HepG2 (cell line): Measurements from ENCODE around the gene ATF1. TPM values are rescaled to one million over a fixed set of nuclear protein-coding genes. Genes with fewer than 3 reads are reported as not detected.

Source experiments
- AGO1 ChIP-seq: fragments of 200-400 bp; formaldehyde crosslinking; IDR thresholded peaks from 2 replicates; pipeline ENCODE4 v1.6.1; 2017; ENCODE audit warnings: mild to moderate bottlenecking, low read depth, low read length, moderate library complexity; ENCODE audit not compliant: poor library complexity, severe bottlenecking
- FOXC1 ChIP-seq: sonication (generic); formaldehyde crosslinking; IDR thresholded peaks from 2 replicates; pipeline ENCODE4 v1.8.0; 2022; ENCODE audit warnings: mild to moderate bottlenecking, missing genetic modification reagents, borderline replicate concordance
- MAF1 ChIP-seq: sonication (generic); formaldehyde crosslinking; IDR thresholded peaks from 2 replicates; pipeline ENCODE4 v1.5.0; 2020; ENCODE audit warnings: missing genetic modification reagents, borderline replicate concordance
- MNT ChIP-seq: fragments of 450-650 bp; IDR thresholded peaks from 2 replicates; pipeline ENCODE4 v1.6.1; 2016
- MZF1 ChIP-seq: sonication (generic); formaldehyde crosslinking; IDR thresholded peaks from 2 replicates; pipeline ENCODE4 v1.8.1; 2023; ENCODE audit warnings: mild to moderate bottlenecking, missing genetic modification reagents, borderline replicate concordance
- NBN ChIP-seq: fragments of 450-650 bp; conservative IDR thresholded peaks from 2 replicates; pipeline ENCODE4 v1.6.1; 2017
- NCOA2 ChIP-seq: sonication (generic); formaldehyde crosslinking; IDR thresholded peaks from 2 replicates; pipeline ENCODE4 v1.8.0; 2022; ENCODE audit warnings: inconsistent platforms
- NCOR1 ChIP-seq: fragments of 200-600 bp; sonication (generic); IDR thresholded peaks from 2 replicates; pipeline ENCODE4 v1.7.0; 2017; ENCODE audit warnings: antibody characterized with exemption, low read length, borderline replicate concordance
- SRY ChIP-seq: sonication (generic); formaldehyde crosslinking; IDR thresholded peaks from 2 replicates; pipeline ENCODE4 v1.8.0; 2022; ENCODE audit warnings: mild to moderate bottlenecking, missing genetic modification reagents
- TSC22D2 ChIP-seq: sonication (generic); formaldehyde crosslinking; IDR thresholded peaks from 2 replicates; pipeline ENCODE4 v1.5.1; 2020; ENCODE audit warnings: missing genetic modification reagents, mild to moderate bottlenecking, borderline replicate concordance
- ZBTB42 ChIP-seq: sonication (generic); formaldehyde crosslinking; IDR thresholded peaks from 2 replicates; pipeline ENCODE4 v1.5.0; 2020; ENCODE audit warnings: mild to moderate bottlenecking, missing genetic modification reagents
- ZBTB49 ChIP-seq: sonication (generic); formaldehyde crosslinking; IDR thresholded peaks from 2 replicates; pipeline ENCODE4 v1.4.0; 2020; ENCODE audit warnings: missing genetic modification reagents, borderline replicate concordance
- ZFY ChIP-seq: sonication (generic); formaldehyde crosslinking; IDR thresholded peaks from 2 replicates; pipeline ENCODE4 v1.4.0; 2020; ENCODE audit warnings: missing genetic modification reagents
- ZNF274 ChIP-seq: sonication (generic); formaldehyde crosslinking; IDR thresholded peaks from 2 replicates; pipeline ENCODE4 v1.5.1; 2020; ENCODE audit warnings: mild to moderate bottlenecking, missing genetic modification reagents
- ZNF777 ChIP-seq: sonication (generic); formaldehyde crosslinking; IDR thresholded peaks from 2 replicates; pipeline ENCODE4 v1.4.0; 2020; ENCODE audit warnings: missing genetic modification reagents
- ZNF800 ChIP-seq: sonication (generic); formaldehyde crosslinking; IDR thresholded peaks from 2 replicates; pipeline ENCODE4 v1.4.0; 2020; ENCODE audit warnings: missing genetic modification reagents
- ZNF883 ChIP-seq: sonication (generic); formaldehyde crosslinking; IDR thresholded peaks from 2 replicates; pipeline ENCODE4 v1.5.1; 2020; ENCODE audit warnings: mild to moderate bottlenecking, missing genetic modification reagents; ENCODE audit errors: not compliant biosample characterization
- polyA plus RNA-seq, 8 experiments: library from polyadenylated mRNA; depleted of rRNA in 3 of 8; stranded (reverse) in 7 of 8; unstranded in 1 of 8; fragments of >200 nt; fragmentation: Illumina TruSeq in 4 of 8; extraction: Trizol in 4 of 8; gene quantifications; 2 replicates each; pipeline versions ENCODE4 v1.2.1 to v1.2.3, GENCODE V29; 2011 to 2016; ENCODE audit warnings: low read depth in 4 of 8, missing spikeins in 1 of 8, mixed read lengths in 1 of 8; ENCODE audit not compliant: insufficient read depth in 1 of 8
- total RNA-seq, 5 experiments: library from RNA; depleted of rRNA; stranded (reverse); fragments of >200 nt; fragmentation: Illumina TruSeq; extraction: Trizol; gene quantifications; 2 replicates each; pipeline ENCODE4 v1.2.3, GENCODE V29; 2016; ENCODE audit warnings: low read depth in 1 of 5
- TF ChIP-seq, protein P1 (sequence below): sonication (generic); formaldehyde crosslinking; IDR thresholded peaks from 2 replicates; pipeline ENCODE4 v1.5.0; 2020; ENCODE audit warnings: mild to moderate bottlenecking, missing genetic modification reagents, borderline replicate concordance
- TF ChIP-seq, protein P2 (sequence below): sonication (generic); formaldehyde crosslinking; IDR thresholded peaks from 2 replicates; pipeline ENCODE4 v1.4.0; 2020; ENCODE audit warnings: missing genetic modification reagents, borderline replicate concordance

Gene ATF1
- total and polyA plus RNA-seq, 2 of the 13 experiments (the other 11 are each of a cell fraction or from before 2014, with no cell fraction given), result 29.3 to 52.0 TPM

- TF ChIP-seq MNT (no peak), AGO1 (peak; percentile 32), NBN (no peak), ZNF800 (CRISPR knock-in tag) (0 out of 2 replicates have a peak, but pooled peaks have one; percentile 75), SRY (CRISPR knock-in tag) (0 out of 2 replicates have a peak, but pooled peaks have one; percentile 66), MZF1 (CRISPR knock-in tag) (no peak), MAF1 (CRISPR knock-in tag) (peak; percentile 68; the same call in 1 of the 2 replicates), ZNF777 (CRISPR knock-in tag) (peak; percentile 69), ZBTB49 (no peak), FOXC1 (CRISPR knock-in tag) (no peak; the same call in 1 of the 2 replicates), ZBTB42 (no peak), TSC22D2 (CRISPR knock-in tag) (no peak; the same call in 1 of the 2 replicates), ZNF274 (CRISPR knock-in tag) (peak; percentile 66; the same call in 1 of the 2 replicates), ZNF883 (CRISPR knock-in tag) (peak; percentile 67), ZFY (peak; percentile 46), NCOA2 (no peak), NCOR1 (peak; percentile 88; the same call in 1 of the 2 replicates)
- TF ChIP-seq, protein P1, sequence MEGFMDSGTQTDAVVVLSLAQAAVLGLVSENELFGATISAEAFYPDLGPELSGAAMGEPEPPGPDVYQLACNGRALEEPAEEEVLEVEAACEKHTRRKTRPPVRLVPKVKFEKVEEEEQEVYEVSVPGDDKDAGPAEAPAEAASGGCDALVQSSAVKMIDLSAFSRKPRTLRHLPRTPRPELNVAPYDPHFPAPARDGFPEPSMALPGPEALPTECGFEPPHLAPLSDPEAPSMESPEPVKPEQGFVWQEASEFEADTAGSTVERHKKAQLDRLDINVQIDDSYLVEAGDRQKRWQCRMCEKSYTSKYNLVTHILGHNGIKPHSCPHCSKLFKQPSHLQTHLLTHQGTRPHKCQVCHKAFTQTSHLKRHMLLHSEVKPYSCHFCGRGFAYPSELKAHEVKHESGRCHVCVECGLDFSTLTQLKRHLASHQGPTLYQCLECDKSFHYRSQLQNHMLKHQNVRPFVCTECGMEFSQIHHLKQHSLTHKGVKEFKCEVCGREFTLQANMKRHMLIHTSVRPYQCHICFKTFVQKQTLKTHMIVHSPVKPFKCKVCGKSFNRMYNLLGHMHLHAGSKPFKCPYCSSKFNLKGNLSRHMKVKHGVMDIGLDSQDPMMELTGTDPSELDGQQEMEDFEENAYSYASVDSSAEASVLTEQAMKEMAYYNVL (CRISPR knock-in tag), result no peak; the same call in none of the 2 replicates
- TF ChIP-seq, protein P2, sequence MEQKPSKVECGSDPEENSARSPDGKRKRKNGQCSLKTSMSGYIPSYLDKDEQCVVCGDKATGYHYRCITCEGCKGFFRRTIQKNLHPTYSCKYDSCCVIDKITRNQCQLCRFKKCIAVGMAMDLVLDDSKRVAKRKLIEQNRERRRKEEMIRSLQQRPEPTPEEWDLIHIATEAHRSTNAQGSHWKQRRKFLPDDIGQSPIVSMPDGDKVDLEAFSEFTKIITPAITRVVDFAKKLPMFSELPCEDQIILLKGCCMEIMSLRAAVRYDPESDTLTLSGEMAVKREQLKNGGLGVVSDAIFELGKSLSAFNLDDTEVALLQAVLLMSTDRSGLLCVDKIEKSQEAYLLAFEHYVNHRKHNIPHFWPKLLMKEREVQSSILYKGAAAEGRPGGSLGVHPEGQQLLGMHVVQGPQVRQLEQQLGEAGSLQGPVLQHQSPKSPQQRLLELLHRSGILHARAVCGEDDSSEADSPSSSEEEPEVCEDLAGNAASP (CRISPR knock-in tag), result no peak
Measured at GRCh38 chr12:50764286-50765094, 589 bp downstream of the ATF1 start (continued).
